IMR-90 (cell line): ENCODE data around the gene SPPL2C.

Experiments
- NFE2L2 ChIP-seq: fragments of 150-350 bp; IDR thresholded peaks from 2 replicates; pipeline ENCODE4 v1.6.1; 2016; ENCODE audit warnings: low read depth, mild to moderate bottlenecking, low read length
- POLR2A ChIP-seq: IDR thresholded peaks from 2 replicates; pipeline ENCODE4 v1.6.1; 2012; ENCODE audit warnings: mild to moderate bottlenecking, low read depth, low read length

DNA sequence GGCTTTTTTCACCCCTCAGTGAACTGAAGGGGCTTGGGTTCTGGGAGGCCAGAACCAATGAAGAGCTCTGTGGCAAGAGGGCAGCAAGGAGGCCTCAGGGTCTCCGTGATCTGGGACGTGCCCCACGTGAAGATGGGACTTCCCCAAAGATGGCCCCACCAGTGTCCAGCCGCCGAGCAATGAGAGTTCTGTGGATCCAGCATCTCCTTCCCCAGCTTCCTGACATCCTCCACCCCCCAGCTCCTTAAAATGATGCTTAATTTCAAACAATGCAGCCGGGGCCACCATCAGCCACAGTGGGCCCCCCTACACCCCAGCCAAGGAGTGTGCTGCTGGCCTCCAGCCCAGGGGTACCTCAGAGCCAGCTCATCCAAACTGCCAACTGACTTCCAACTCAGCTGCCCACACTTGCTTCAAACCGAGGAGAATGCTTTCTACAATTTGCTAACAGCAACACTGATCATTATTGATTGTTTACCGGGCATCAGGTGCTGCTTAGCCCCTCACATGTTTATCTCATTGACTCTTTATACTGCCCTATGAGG is 5.9 kb upstream of the SPPL2C start:
- no peak for TF ChIP-seq NFE2L2
- no peak for TF ChIP-seq POLR2A
